Endothelial cell of umbilical vein (primary cell): ENCODE results near the gene ANGEL2. TPM values are rescaled to one million over a fixed set of nuclear protein-coding genes. Genes with fewer than 3 reads are reported as not detected.

Experiments used
- BruUV-seq: library from RNA; stranded (reverse); fragments of 400-500 nt; replicated peaks from 2 replicates; lab custom pipeline; 2021; lab: Mats Ljungman, UMichigan
- CTCF ChIA-PET: fragments of 300-600, 350-600 bp; sonication (Branson Sonifier 250); formaldehyde crosslinking; loops from one replicate; lab custom pipeline; 2021; ENCODE audit warnings: antibody characterized with exemption, inconsistent platforms; lab: Charles Lee
- POLR2A ChIA-PET: fragments of 300-600, 350-600 bp; sonication (Branson Sonifier 250); formaldehyde crosslinking; loops from one replicate; lab custom pipeline; 2021; ENCODE audit warnings: antibody characterized with exemption, inconsistent platforms; lab: Charles Lee
- DNase-seq: peaks from one replicate; pipeline ENCODE4 v3.0.0-alpha.2; 2011; ENCODE audit warnings: low read depth, low spot score
- FAIRE-seq: peaks from 2 replicates; lab custom pipeline; 2011; peaks lifted over from hg19 to GRCh38; lab: Jason Lieb, UNC
- H2AFZ ChIP-seq: 2 replicates; pipeline ENCODE4 v1.6.0; 2012; ENCODE audit warnings: low read depth, low read length, control low read depth, inconsistent platforms
- H3K27ac ChIP-seq: 2 replicates; pipeline ENCODE4 v1.5.1; 2011; ENCODE audit warnings: low read depth, mild to moderate bottlenecking, control low read depth, low read length, moderate library complexity; ENCODE audit not compliant: insufficient read depth
- H3K27me3 ChIP-seq, 2 experiments: 2 replicates each; pipeline versions ENCODE4 v1.6.0 to v1.6.1; 2011; ENCODE audit warnings: low read length in 2 of 2, mixed read lengths in 1 of 2; ENCODE audit not compliant: control insufficient read depth in 2 of 2, insufficient read depth in 2 of 2
- H3K36me3 ChIP-seq, 2 experiments: 2 replicates in 1 of 2; 3 replicates in 1 of 2; pipeline ENCODE4 v1.5.1; 2011; ENCODE audit warnings: low read length in 2 of 2, mild to moderate bottlenecking in 1 of 2, moderate library complexity in 1 of 2; ENCODE audit not compliant: control insufficient read depth in 2 of 2, insufficient read depth in 2 of 2; ENCODE audit errors: extremely low read depth in 1 of 2
- H3K4me1 ChIP-seq: 3 replicates; pipeline ENCODE4 v1.5.1; 2011; ENCODE audit warnings: mild to moderate bottlenecking, low read length; ENCODE audit not compliant: control insufficient read depth, insufficient read depth; ENCODE audit errors: extremely low read depth
- H3K4me2 ChIP-seq: 2 replicates; pipeline ENCODE4 v1.6.1; 2011; ENCODE audit warnings: low read length, control low read depth, mixed read lengths; ENCODE audit not compliant: insufficient read depth
- H3K4me3 ChIP-seq, 3 experiments: fragments of 200-600 bp in 1 of 3; sonication (generic), shearing (Covaris generic) in 1 of 3; replicated peaks in 1 of 3; 2 replicates each; pipeline ENCODE4 v1.5.1; 2011 to 2016; ENCODE audit warnings: control low read depth in 3 of 3, low read length in 3 of 3, mild to moderate bottlenecking in 2 of 3, inconsistent platforms in 1 of 3, low read depth in 1 of 3, moderate library complexity in 1 of 3; ENCODE audit not compliant: insufficient read depth in 1 of 3
- H3K79me2 ChIP-seq: 2 replicates; pipeline ENCODE4 v1.6.0; 2012; ENCODE audit warnings: low read length, inconsistent platforms; ENCODE audit not compliant: control insufficient read depth, insufficient read depth
- H3K9ac ChIP-seq: replicated peaks from 2 replicates; pipeline ENCODE3; 2011; ENCODE audit warnings: low read length, control low read depth; ENCODE audit not compliant: insufficient read depth; ENCODE audit errors: extremely low read depth
- H3K9me1 ChIP-seq: replicated peaks from 3 replicates; pipeline ENCODE4 v1.6.0; 2011; ENCODE audit warnings: mild to moderate bottlenecking, low read length; ENCODE audit not compliant: control insufficient read depth, insufficient read depth; ENCODE audit errors: extremely low read depth
- H3K9me3 ChIP-seq: replicated peaks from 2 replicates; pipeline ENCODE4 v1.5.1; 2012; ENCODE audit warnings: low read length, inconsistent platforms; ENCODE audit not compliant: control insufficient read depth, insufficient read depth
- H4K20me1 ChIP-seq: replicated peaks from 2 replicates; pipeline ENCODE3; 2011; ENCODE audit warnings: mild to moderate bottlenecking, low read length; ENCODE audit not compliant: control insufficient read depth, insufficient read depth; ENCODE audit errors: extremely low read depth
- CTCF ChIP-seq, 2 donors: IDR thresholded peaks; 1 replicate in 1 of 2; 2 replicates in 1 of 2; pipeline ENCODE4 v1.5.1; 2011; ENCODE audit warnings: low read length in 2 of 2, mild to moderate bottlenecking in 2 of 2, moderate library complexity in 2 of 2, control low read depth in 1 of 2, inconsistent platforms in 1 of 2, low read depth in 1 of 2; ENCODE audit not compliant: insufficient read depth in 1 of 2; ENCODE audit errors: extremely low read depth in 1 of 2
- EZH2 ChIP-seq: IDR thresholded peaks from 2 replicates; pipeline ENCODE4 v1.6.1; 2012; ENCODE audit warnings: borderline replicate concordance, low read depth, mild to moderate bottlenecking, moderate library complexity, low read length, inconsistent platforms; ENCODE audit not compliant: severe bottlenecking
- FOS ChIP-seq: IDR thresholded peaks from 2 replicates; pipeline ENCODE4 v1.6.1; 2011; ENCODE audit warnings: mild to moderate bottlenecking, low read length, moderate library complexity, borderline replicate concordance; ENCODE audit not compliant: insufficient read depth
- GATA2 ChIP-seq: IDR thresholded peaks from 2 replicates; pipeline ENCODE4 v1.7.0; 2011; ENCODE audit warnings: low read depth, mild to moderate bottlenecking, moderate library complexity, mixed read lengths, low read length; ENCODE audit not compliant: insufficient read length, insufficient read depth
- JUN ChIP-seq: IDR thresholded peaks from 2 replicates; pipeline ENCODE4 v1.6.1; 2011; ENCODE audit warnings: borderline replicate concordance, low read depth; ENCODE audit not compliant: insufficient read length, insufficient read depth
- MAX ChIP-seq: IDR thresholded peaks from 2 replicates; pipeline ENCODE4 v1.6.1; 2011; ENCODE audit not compliant: insufficient read depth, insufficient read length
- MYC ChIP-seq: IDR thresholded peaks from one replicate; pipeline ENCODE4 v1.6.1; 2011; ENCODE audit warnings: mild to moderate bottlenecking, low read depth, low read length
- POLR2A ChIP-seq: IDR thresholded peaks from 2 replicates; pipeline ENCODE4 v1.6.1; 2012; ENCODE audit warnings: low read depth, mild to moderate bottlenecking, control low read depth, low read length
- POLR2AphosphoS5 ChIP-seq: IDR thresholded peaks from 2 replicates; pipeline ENCODE4 v1.6.1; 2012; ENCODE audit warnings: low read depth, mild to moderate bottlenecking, control low read depth, low read length, moderate library complexity; ENCODE audit not compliant: insufficient read depth
- dilution Hi-C: fragments of 300-500 bp; cut with MboI; formaldehyde crosslinking; loops from one replicate; pipeline ENCODE4 v1.15.0; 2019; ENCODE audit warnings: low sequenced_read_pairs; ENCODE audit not compliant: extremely low pct_ligation_motif_present
- intact Hi-C: fragments of 100-400 bp; cut with micrococcal nuclease; formaldehyde crosslinking; loops from one replicate; pipeline ENCODE4 v1.10.0; 2022
- polyA plus RNA-seq, 4 experiments: library from polyadenylated mRNA; depleted of rRNA in 3 of 4; stranded (reverse) in 3 of 4; unstranded in 1 of 4; fragments of >200 nt; gene quantifications; 2 replicates each; pipeline versions ENCODE4 v1.2.1 to v1.2.3, GENCODE V29; 2011 to 2012; ENCODE audit warnings: missing spikeins in 1 of 4
- total RNA-seq: library from RNA; stranded (reverse); gene quantifications from 2 replicates; pipeline ENCODE4 v1.2.3, GENCODE V29; 2021

Gene ANGEL2
- total and polyA plus RNA-seq, 2 donors (not counting 3 experiments of a cell fraction or from before 2014, with no cell fraction given), result 11.9 to 39.1 TPM

- CTCF ChIA-PET, result interaction anchor here (1.1 kb wide), 1 partner anchor 39 kb away, joined by 3 read pairs; no protein-coding TSS in a partner anchor
- TF ChIP-seq GATA2 (no peak), JUN (no peak), POLR2A (no peak), EZH2 (no peak), MYC (no peak)
- H3K4me1 ChIP-seq, result peaks cover under 1% of the 10 kb centered on the region
- H3K4me2 ChIP-seq, result no peak overlapping the region
- no peaks in the 10 kb centered on the region for H3K9me1 ChIP-seq
- H2AFZ ChIP-seq, result no peak overlapping the region
- no peaks in the 10 kb centered on the region for H4K20me1 ChIP-seq
- H3K9me3 ChIP-seq, result no peaks in the 10 kb centered on the region
- no peak for DNase-seq
- H3K9ac ChIP-seq, result no peak overlapping the region
- H3K79me2 ChIP-seq, result no peaks in the 10 kb centered on the region
- FAIRE-seq, result no peak
- intact Hi-C loops (no loop called here), dilution Hi-C loops (no loop called here)
- H3K4me3 ChIP-seq, result no peak overlapping the region
- no TSS peak for BruUV-seq
- peaks cover 9 to 21% of the 10 kb centered on the region in 2 experiments for H3K27me3 ChIP-seq
- POLR2A ChIA-PET, result interaction anchor here (0.6 kb wide), 1 partner anchor 549 kb away, joined by 4 read pairs; no protein-coding TSS in a partner anchor
- H3K36me3 ChIP-seq, result no peaks in the 10 kb centered on the region
- H3K27ac ChIP-seq, result no peak overlapping the region
Observed at GRCh38 chr1:212945056-212945455, 70.6 kb downstream of the ANGEL2 start.

- no peaks in the 10 kb centered on the region for H3K9me1 ChIP-seq
- dilution Hi-C loops (no loop called here), intact Hi-C loops (no loop called here)
- no peaks in the 10 kb centered on the region for H4K20me1 ChIP-seq
- FAIRE-seq (no peak), DNase-seq (no peak)
- no TSS peak for BruUV-seq
- H2AFZ ChIP-seq, result no peak overlapping the region
- TF ChIP-seq POLR2AphosphoS5 (no peak), FOS (no peak), MAX (no peak), GATA2 (no peak), JUN (no peak), MYC (no peak), EZH2 (no peak), POLR2A (no peak), CTCF (IDR thresholded peaks at IDR 0.05; ENCODE audit: extremely low read depth in 1 of 2, insufficient read depth in 1 of 2, low read depth in 1 of 2, low read length in 2 of 2) (no peak)
- H3K4me1 ChIP-seq, result no peaks in the 10 kb centered on the region
- no peaks in the 10 kb centered on the region for H3K9me3 ChIP-seq
- H3K36me3 ChIP-seq, result no peaks in the 10 kb centered on the region
- H3K9ac ChIP-seq, result no peak overlapping the region
- peaks cover 9 to 21% of the 10 kb centered on the region in 2 experiments for H3K27me3 ChIP-seq
- H3K79me2 ChIP-seq, result no peaks in the 10 kb centered on the region
- no peak overlapping the region for H3K4me2 ChIP-seq
- ChIA-PET CTCF (no interaction called here), POLR2A (no interaction called here)
- H3K27ac ChIP-seq, result no peak overlapping the region
- H3K4me3 ChIP-seq, result no peak overlapping the region
Observed at GRCh38 chr1:212944229-212944901, 71.3 kb downstream of the ANGEL2 start.
